ENCODE measurements around the gene TACSTD2.

DNA sequence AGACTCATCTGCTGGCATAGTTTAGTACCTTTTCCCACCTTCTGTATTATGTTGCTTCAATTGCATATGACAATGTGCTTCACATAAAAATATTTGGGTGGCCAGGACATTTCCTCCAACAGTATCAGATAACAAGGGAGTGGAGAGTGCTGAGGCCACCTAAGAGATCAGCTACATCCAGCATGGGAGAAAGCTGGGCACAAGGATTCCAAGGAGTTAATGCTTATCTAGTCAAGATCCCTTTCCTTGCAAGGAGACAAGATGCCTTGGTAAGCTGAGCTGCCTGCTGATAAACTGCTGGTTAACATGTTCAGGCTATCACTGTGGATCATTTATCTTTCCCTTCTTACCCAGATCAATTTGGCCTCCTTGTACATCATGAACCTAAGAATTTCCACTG, 5.4 kb downstream of the TACSTD2 start:
- TF ChIP-seq GATA2 (IDR thresholded peaks at IDR 0.05; ENCODE audit: low read depth, low read length): no peak
- no peak for TF ChIP-seq GATA3 (IDR thresholded peaks at IDR 0.05; ENCODE audit: low read depth, low read length)
